ENCODE results near the gene GIMAP4. TPM values are rescaled to one million over a fixed set of nuclear protein-coding genes. Genes with fewer than 3 reads are reported as not detected.
"Not testable (repeated sequence)": the region's sequence is repeated elsewhere in the genome, so short reads cannot be mapped to it uniquely, and the experiment has no call there.

The GIMAP4 gene
- total RNA-seq, 1 experiment from 2014 or later: not detected

DNA sequence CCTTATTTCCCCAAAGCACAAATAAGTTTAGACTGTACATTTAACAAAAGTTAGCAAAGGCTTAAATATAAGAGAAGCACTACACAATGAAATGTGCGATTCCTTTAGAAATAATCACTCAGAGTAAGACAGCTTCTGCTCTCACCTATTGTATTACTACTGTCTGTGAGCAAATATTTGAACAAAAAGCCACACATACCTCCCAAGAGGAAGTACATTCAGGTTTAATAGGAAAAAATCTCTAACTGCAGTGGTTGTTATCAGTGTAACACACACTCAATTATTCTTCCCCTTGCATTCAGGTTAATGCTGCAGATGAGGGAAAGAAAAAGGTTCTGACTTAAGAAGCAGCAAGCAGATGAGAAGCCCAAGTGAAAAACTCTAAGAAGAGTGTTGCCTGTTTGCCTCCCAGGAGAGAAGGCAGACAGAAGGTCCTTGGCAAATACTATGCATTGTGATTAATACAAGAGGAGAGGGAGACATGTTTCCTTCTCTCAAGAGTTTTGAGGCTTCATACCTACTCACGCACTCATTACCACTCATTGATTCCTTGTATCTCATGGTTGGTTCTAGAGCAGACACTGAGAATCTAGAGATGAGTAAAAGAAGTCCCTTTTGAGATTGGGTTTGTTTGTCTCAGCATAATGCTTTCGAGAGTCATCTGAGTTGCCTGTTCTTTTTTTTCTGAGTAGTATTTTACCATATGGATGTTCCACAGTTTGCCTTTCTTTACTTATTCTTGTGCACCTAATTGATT is 13.6 kb downstream of the GIMAP4 start:
- DNase-seq (ENCODE audit: low spot score): peak; percentile 47

DNA sequence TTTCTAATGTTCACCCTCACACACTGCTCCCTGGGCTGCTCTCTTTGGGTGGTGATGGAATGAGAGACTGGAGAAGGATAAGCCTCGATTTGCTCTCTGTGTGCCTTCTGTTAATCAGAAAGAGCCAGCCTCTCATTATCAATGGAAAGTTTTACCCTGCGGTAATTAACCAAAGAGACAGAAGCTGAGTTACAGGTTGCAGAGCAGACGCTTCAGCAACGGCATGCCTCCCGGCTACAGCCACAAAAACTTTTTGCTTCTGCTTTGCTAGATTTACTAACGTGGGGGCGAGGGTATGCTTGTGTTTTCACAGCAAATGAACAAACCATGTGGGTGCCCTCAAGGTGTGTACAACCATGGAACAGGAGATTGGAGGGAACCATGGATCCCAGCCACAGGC is 18.0 kb downstream of the GIMAP4 start:
- no peak for DNase-seq (ENCODE audit: low spot score)

DNA sequence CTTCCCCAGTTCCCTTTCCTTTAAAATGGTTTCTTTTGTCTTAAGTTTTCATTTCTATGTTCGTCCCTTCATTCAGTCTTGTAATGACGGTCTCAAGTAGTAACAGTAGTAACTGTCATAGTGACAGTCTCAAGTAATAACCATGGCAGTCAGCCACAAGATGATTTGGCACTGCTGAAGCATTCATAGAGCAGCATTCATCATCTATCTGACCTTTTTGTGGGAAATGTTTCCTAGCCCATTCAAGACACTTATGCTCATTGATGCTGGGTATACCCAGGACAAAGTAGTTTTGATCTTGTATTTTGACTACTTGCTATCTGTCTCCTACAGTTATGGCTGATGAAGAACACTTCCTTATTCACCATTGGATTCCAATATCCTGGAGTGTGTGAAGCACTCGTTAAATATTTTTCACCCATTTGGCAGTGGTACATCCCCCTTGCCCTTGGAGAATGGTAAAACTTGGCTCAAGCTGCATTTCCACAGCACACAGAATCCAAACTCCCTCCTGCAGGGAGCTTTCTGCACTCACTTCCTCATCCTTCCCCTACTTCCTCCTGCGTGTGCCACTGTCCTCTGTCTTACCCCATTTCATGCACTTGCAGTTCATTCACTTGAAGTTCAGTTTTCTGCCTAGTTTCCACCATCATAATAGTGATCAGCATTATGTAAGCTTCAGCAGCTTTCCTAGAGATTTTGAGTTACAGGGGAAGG is 19.0 kb downstream of the GIMAP4 start:
- no peak for DNase-seq (ENCODE audit: low spot score)

DNA sequence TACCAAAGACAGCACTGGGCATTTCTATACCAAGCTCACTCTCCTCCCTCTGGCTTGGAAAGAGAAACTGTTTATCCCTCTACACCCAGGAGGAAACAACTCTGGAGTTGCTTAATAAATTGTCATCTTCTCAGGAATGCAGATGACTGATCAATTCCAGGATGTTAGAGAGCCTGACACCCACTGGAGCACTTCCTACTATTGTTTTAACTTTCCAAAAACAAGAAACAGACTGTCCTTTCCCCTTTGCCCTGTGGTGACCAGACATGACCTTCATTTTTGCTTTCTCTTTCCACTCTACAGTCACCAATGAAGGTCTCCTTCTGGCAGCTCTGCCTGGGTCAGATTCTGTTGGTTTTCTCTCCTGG is 19.6 kb downstream of the GIMAP4 start:
- no peak for DNase-seq (ENCODE audit: low spot score)

DNA sequence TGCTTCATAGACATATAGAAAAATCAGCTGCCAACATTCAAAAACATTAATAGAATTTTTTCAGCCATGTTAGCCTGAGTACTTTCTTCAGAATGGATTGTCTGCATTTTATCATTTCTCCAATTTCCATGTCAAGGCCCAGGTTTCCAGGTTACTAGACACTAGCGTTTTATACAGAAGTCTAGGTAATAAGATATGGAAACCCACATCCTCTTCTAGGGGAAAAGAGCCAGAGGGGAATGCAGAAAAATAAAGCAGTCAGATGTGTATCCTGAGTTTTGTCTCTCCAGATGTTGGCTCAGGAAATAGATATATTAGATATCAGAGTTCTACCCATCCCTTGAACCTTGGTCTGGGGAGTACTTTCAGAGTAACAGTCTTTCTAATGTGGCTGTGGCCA is 20.4 kb downstream of the GIMAP4 start:
- DNase-seq (ENCODE audit: low spot score): no peak

DNA sequence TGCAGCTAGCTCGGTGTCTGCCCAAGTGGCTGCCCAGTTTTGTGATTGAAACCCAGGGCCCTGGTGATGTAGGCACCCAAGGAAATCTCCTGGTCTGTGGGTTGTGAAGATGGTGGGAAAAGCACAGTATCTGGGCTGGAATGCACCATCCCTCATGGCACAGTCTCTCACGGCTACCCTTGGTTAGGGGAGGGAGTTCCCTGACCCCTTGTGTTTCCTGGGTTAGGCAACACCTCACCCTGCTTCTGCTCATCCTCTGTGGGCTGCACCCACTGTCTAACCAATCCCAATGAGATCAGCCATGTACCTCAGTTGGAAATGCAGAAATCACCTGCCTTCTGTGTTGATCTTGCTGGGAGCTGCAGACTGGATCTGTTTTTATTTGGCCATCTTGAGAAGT is 27.6 kb downstream of the GIMAP4 start:
- no peak for DNase-seq (ENCODE audit: low spot score)

DNA sequence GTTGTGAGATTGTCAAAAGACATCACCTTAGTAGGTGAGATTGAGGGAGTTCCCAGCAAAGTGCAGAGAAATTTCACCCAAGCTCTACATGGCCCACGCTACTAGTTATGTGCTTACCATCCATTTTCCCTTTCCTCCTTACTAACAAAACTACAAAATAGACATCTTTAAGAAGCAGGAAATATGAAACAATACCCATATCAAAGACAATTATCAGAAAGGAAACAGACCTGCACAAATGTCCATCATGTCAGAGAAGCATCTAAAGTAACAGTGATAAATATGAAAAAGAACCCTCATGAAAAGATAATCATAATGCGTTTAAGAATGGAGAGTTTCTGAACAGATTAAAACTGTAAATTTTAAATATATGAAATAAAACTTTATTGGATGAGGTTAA is 28.2 kb downstream of the GIMAP4 start:
- DNase-seq (ENCODE audit: low spot score): no peak

DNA sequence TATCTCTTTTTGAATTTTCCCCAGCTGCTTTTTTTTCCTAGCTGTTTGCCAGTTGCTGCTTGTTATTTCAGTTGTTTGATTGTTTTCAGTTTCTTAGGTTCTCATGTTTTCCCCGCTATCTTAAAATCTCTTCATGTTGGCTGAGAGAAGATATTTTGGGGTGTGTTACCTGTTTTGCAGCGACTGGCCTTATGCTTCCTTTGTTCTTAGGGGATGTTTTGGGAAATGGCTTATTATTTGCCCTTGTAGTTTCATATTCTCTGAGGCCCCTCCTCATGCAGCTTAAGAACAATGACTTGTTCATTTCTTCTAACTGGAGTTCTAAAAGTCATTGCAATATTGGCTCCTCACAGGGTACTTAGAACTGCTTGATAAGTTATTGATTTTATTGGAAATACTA is 36.4 kb downstream of the GIMAP4 start:
- not testable (repeated sequence) for DNase-seq (ENCODE audit: low spot score)

DNA sequence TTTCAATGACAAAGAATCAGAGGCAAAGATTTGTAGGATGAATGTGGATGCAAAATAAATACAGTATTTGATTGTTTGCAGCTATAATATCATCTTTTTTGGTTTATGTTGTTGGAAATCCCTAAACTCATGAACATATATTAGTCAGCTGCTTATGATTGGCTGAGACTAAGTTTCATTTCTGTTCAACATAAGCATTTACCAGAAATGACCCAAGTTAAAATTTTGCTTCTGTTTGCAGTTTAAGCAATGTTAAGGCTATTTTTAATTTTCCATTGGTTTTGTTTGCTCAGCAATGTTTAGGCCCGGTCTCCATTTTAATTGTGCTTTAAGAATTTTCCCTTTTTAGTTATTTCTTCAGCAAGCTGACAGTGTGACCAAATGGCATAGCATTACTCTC is 43.0 kb downstream of the GIMAP4 start:
- no peak for DNase-seq (ENCODE audit: low spot score)

DNA sequence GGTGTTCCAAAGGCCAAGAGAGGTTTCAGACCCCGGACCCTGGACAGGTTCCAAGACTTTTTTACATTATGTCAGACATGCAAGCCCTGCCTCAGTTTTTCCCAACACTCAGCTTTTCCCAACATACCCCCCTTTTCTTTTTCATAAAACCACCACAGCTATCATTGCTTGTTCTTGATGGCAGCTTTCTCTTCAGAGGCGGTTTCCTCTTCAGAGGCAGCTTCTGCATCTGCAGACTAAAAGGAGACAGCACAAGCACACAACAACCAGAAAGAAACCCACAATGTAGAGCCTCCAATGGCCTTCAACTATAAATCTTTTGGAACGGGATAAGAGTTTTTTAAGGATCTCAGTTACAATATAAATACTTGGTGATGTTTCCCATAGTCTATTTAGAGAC is 45.7 kb downstream of the GIMAP4 start:
- no peak for DNase-seq (ENCODE audit: low spot score)

DNA sequence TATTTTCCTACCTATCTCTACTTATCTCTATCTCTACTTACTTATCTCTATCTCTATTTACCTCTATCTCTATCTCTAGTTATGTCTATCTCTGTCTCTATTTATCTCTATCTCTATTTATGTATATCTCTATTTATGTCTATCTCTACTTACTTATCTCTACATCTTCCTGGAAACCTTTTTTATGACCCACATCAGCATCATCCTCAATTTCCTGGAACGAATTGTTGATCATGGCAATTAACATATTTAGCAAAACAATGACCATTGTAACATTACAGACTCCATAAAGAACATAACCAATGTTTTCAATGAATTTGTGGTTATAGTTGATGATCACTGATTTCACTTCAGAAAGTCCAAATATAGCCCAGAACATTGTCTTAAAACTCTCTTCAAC is 46.7 kb downstream of the GIMAP4 start:
- DNase-seq (ENCODE audit: low spot score): no peak

DNA sequence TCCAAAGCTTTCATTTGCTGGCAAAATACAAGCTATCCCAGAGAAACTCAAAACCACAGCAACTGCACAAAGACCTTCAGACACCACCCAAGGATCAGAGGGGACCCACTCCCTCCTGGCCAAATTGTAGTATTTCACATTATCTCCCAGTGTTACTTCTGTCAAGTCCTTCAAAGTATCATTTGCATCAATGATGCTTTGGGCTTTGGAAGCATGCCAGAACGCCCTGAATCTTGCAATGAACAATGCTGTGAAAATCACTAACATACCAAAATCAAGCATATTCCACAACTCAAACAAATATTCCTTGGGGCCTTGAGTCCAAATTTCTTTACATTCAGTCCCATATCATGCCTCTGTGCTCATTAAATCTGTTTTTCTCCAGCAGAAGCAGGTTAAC is 47.2 kb downstream of the GIMAP4 start:
- not testable (repeated sequence) for DNase-seq (ENCODE audit: low spot score)

DNA sequence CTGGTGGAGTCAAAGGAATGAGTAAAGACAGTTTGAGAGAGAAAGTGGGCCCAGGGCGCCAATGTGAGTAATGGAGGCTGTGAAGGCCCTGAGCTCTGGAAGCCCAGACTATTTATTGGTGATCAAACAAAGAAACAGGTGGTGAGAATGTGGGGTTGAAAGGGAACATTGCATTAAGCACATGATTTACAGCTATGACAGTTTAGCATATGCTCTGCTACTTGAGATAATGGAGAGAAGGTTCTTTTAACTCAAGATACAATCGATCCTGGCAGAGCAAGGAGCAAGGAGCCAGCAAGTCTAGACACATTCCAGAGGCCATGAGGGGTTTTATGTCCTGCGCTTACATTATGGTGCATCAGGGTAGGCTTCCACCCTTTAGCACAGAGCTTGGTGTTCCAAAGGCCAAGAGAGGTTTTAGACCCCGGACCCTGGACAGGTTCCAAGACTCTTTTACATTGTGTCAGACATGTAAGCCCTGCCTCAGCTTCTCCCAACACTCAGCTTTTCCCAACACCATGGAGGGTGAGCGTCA is 48.1 kb downstream of the GIMAP4 start:
- not testable (repeated sequence) for DNase-seq (ENCODE audit: low spot score)

DNA sequence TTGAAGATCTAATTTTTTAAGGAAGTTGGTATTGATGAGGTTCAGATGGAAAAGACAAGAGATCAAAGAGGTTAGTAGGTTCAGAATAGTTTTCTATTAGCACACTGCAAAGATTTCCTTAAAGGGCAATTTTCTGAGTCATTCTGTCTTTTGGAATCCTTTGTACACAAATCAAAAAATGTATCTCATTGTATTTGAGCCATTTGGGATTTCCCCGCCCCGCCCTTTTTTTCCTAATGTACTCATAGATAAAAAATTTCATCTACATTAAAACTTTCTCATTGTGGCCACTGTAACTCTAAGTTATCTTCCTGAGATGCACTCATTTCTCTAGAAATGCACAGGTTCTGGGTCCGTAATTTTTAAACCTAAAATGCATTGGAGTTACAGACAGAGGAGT is 52.9 kb downstream of the GIMAP4 start:
- DNase-seq (ENCODE audit: low spot score): no peak

DNA sequence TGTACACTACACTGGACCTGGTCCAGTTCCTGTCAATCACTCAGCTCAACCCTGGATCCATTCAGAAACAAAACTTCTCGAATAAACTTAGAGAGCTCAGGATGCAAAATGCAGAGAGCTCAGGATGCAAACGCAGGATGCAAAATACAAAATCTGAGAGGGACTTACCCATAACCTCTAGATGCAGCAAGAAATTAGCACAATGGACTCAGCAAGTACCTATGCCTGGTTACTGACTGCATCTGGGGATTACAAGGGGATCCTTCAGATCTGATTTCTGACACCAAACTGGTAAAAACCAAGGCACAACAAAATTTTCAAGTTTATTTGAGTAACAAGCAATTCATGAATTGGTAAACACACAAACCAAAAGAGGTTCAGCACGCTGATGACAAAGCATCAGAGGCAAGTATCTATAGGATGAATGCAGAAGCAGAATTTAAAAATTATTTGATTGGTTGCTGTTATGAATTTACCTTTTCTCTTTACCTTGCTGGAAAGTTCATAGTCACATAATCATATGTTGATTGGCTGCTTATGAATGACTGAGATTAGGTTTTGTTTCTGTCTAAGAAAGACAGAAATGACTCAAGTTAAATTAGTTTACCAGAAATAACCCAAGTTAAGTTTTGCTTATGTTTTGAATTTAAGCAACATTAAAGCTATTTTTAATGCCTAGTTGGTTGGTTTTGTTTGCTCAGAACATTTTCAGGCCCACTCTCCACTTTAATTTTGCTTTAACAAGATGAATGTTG is 53.6 kb downstream of the GIMAP4 start:
- no peak for DNase-seq (ENCODE audit: low spot score)

DNA sequence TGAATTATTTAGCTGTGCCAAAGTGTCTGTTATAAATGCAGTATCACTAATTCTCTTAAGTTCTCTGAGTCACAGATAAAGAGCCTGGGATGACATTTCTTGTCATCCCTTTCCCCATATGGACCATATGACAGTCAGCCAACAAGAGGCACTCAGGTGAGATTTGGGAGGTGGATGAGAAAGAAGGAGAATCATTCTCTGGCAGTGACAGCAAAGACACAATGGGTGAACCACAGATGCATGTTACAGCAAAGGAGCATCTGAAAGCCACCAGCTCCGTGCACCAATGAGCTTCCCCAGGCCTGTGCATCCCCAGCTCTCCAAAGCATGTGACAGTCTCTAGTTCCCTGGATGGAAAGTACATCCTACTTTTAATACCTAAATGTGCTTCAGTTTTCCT is 54.2 kb downstream of the GIMAP4 start:
- DNase-seq (ENCODE audit: low spot score): no peak

Other genes starting within 250 kb of the GIMAP4 start
- 74.3 and 76.1 TPM in 2 replicates for gene LRRC61, start 244.0 kb upstream of the GIMAP4 start, total RNA-seq (2014; rRNA removed; shearing (Covaris generic))
- gene ACTR3C, start 243.8 kb upstream of the GIMAP4 start, total RNA-seq (2014; rRNA removed; shearing (Covaris generic)): 37.7 and 45.9 TPM in 2 replicates
- 10.5 and 12.6 TPM in 2 replicates for gene RARRES2, start 225.8 kb upstream of the GIMAP4 start, total RNA-seq (2014; rRNA removed; shearing (Covaris generic))
- 420 and 443 TPM in 2 replicates for gene REPIN1, start 198.6 kb upstream of the GIMAP4 start, total RNA-seq (2014; rRNA removed; shearing (Covaris generic))
- 9.9 and 10.7 TPM in 2 replicates for gene ZNF775, start 188.1 kb upstream of the GIMAP4 start, total RNA-seq (2014; rRNA removed; shearing (Covaris generic))
- not detected in 2 replicates for gene GIMAP8, start 116.8 kb upstream of the GIMAP4 start, total RNA-seq (2014; rRNA removed; shearing (Covaris generic))
- not detected in 2 replicates for gene GIMAP7, start 52.5 kb upstream of the GIMAP4 start, total RNA-seq (2014; rRNA removed; shearing (Covaris generic))
- not detected in 2 replicates for gene GIMAP6, start 65.0 kb downstream of the GIMAP4 start, total RNA-seq (2014; rRNA removed; shearing (Covaris generic))
- not detected in 2 replicates for gene GIMAP2, start 118.3 kb downstream of the GIMAP4 start, total RNA-seq (2014; rRNA removed; shearing (Covaris generic))
- not detected in 2 replicates for gene GIMAP1, start 149.2 kb downstream of the GIMAP4 start, total RNA-seq (2014; rRNA removed; shearing (Covaris generic))
- not detected in 2 replicates for gene GIMAP5, start 170.0 kb downstream of the GIMAP4 start, total RNA-seq (2014; rRNA removed; shearing (Covaris generic))
- 1.0 and 2.0 TPM in 2 replicates for gene TMEM176B, start 233.0 kb downstream of the GIMAP4 start, total RNA-seq (2014; rRNA removed; shearing (Covaris generic))
- 0.39 and 0.79 TPM in 2 replicates for gene TMEM176A, start 233.4 kb downstream of the GIMAP4 start, total RNA-seq (2014; rRNA removed; shearing (Covaris generic))